MM.1S (cell line): ENCODE results near the gene HS3ST1.

Source experiments
- CTCF ChIP-seq: fragments of 300-600 bp; sonication (generic); IDR thresholded peaks from 2 replicates; pipeline ENCODE4 v1.5.1; 2016; ENCODE audit warnings: antibody characterized with exemption, low read length, mixed read lengths
- EZH2 ChIP-seq: fragments of 300-600 bp; sonication (generic); optimal IDR thresholded peaks from 2 replicates; pipeline ENCODE3; 2017; ENCODE audit warnings: low read depth, mild to moderate bottlenecking, antibody characterized with exemption, low read length, mixed read lengths

GRCh38 chr4:11376571-11376970 is 52.1 kb downstream of the HS3ST1 start:
- no peak for TF ChIP-seq CTCF
- TF ChIP-seq EZH2 = no peak
